HG03097 (cell line): ENCODE data around the gene ERCC2.

Experiments used
- ATAC-seq: cut with Tn5 transposase; IDR thresholded peaks from one replicate; pipeline ENCODE4 v1.9.1; 2021; ENCODE audit not compliant: unreplicated experiment, low FRiP score

The ERCC2 gene

DNA sequence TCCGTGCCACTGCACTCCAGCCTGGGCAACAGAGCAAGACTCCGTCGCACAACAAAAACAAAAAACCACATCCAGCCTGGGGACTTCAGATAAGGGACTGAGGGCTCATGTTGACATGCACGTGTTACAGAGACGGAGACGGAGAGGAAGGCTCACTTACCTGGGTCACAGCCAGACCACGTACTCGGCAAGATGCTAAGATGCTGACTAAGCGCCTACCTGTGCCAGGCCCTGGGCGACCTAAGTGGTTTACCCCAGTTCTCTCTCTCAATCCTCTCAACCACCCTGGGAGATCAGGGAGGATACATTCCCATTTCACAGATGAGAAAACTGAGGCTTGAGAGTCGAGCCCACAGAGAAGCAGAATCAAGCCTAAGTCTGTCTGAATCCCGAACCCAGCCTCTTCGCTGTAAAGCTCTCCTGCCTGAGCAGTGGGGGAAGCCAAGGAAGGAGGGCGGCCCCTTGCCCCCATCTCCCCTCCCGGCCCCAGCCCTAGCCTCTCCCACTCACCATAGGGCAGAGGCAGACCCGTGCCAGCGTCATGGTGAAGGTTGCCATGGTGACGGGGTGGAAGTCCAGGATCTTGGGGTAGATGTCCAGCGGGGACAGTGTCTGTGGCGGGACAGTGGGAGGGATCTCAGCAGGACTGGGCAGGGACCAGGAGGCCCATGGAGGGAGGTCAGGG is 13.5 kb downstream of the ERCC2 start:
- ATAC-seq, result no peak

DNA sequence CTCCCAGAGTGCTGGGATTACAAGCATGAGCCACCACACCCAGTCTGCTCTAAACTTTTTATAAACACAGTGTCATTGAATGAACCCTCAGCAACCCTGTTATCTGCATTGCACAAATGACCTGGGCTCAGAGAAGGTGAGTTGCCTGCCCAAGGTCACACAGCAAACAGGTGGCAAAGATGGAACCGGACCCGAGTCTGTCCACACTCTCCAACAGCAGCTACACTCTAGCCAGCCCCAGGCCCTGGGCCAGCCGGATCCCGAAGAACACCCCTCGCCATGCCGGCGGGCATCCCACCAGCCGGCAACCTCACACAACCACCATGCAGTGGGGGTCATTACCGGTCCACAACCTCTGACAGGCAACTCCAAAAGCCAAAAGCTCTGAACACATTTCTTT is 14.5 kb downstream of the ERCC2 start:
- ATAC-seq, result no peak

DNA sequence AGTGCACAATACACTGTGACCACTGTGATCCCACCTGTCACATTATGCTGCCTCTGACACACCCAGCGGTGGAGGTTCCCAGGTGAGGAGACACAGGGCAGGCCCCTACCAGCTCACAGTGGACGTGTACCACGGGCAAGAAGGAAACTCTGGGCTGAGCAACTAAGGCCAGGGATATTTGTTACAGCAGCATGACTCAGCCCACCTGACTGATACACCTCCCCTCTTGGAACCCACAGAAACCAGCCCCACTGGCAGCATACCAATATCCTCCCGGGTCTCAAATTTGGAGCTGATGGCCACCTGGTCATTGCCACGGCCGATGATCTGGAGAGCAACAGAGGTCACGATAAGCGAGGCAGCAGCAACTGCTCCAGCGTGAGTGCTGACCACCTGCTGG is 15.0 kb downstream of the ERCC2 start:
- no peak for ATAC-seq

DNA sequence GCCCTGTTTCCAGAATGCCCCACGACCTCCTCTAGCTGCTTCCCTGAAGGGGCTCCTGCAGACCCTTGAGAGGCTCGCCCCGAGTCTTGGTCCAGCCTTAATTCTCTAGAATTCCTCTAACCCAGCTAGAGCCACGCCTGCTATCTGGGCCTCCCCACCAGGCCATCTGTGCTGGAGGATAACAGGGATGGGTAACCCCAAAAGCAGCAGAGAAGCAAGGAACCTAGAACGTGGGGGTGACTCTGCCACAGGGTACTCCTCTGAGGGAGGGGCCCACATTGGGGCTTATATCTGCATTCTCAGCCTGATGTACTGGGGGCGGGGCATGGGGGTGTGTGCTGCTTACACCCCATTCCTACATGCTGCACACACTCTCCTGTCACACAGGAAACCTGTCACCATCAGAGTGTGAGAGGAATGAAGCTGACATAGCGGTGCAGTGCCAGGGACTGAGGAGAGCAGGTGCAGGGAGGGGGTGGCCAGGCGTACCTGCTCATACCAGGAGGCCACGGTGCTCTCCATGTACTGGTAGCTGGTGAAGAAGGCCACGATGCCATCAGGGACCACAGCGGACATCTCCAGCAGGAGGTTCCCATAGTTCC is 16.0 kb downstream of the ERCC2 start:
- no peak for ATAC-seq

DNA sequence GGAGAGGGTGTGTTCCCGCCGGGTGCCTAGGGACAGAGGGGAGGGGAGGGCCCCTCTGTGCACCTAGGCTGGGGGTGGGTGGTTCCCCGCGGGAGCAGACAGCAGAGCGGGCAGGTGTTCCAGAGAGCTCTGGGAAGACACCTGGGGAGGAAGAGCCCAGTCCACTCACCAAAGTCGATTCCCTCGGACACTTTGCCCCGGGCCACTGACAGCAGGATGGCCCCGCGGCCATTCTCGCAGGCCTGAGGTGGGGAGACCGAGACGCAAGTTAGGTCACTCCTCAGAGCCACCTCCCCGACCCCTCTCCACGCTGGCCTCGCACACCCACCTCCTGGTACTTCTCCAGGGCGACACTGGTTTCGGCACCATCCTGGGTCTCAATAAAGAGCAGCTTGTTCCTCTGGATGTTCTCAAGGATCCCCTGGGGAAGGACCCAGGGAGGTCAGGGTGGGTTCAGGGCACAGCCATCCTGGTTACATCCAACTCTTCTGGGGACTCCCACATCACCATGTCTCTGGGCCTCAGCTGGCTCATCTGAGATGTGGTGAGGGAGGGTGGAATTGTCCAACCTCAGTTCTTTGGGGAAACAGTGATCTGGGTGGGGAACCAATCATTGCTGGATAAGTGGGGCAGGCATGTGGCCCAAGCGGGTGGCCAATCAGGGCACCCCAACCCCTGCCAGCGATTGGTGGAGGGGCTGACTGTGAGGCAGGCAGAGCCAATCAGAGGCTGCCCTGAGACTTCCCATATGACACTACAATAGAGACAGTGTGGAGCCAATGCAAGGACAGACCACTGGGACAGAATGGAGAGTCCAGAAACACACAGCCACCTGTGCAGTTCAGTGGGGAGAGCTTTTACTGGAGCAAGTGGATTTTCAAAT is 17.2 kb downstream of the ERCC2 start:
- ATAC-seq, result no peak

DNA sequence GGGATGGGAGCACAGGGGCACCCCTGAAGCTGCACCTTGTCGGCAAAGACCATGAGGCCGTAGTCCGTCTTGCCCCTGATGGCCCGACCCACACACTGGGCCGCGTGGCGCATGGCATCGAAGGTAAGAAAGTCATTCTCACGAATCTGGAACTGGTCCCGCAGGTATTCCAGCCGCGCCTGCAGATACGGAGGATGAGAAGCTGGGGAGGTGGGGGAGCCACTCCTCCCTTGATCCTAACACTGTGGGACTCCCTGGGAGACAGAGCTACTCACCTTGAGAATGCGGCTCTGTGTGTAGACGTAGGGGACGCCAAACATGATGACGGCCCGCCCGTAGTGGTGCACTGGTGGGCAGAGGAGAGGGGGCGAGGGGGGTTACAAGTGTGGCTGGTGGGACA is 17.9 kb downstream of the ERCC2 start:
- no peak for ATAC-seq

DNA sequence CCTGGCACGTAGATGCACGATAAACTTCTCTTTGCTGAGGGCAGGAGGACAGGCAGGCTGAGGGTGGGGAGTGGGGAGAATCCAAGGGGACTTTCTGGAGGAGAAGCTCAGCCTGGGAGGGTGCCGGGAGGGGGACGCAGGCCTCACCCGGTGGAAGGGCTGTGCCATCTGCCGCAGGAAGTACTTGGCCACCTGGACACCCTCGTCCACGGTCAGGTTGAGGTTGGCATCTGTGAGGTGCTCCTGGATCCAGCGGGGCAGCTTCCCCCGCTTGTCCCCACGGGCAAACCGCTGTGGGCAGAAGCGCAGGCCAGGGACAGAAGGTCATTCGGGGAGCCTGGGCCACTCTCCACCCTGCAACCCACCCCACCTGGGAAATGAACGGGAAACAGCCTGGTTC is 18.3 kb downstream of the ERCC2 start:
- no peak for ATAC-seq

DNA sequence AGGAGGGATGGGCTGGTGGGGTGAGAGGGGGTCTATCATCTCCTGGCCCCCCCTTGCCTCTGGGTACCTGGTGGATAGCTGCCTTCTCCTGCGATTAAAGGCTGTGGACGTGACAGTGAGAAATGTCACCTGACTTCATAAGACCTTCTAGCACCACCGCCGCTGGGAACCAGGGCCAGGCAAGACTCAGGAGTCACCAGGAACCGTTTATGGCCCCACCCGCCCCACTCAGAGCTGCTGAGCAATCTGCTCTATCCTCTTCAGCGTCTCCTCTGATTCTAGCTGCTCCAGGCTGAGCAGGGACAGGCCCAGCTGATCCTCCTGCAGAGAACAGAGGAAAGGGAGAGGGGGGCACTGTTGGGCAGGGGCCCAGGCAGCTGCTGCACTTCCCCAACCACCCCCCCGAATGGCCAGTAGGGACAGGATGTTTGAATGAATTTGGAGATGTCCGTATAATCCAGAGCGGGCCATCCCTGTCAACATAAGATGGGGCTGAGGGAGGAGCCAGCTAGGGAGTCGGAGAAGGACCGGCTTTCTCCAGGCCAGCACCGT is 18.9 kb downstream of the ERCC2 start:
- ATAC-seq, result no peak

DNA sequence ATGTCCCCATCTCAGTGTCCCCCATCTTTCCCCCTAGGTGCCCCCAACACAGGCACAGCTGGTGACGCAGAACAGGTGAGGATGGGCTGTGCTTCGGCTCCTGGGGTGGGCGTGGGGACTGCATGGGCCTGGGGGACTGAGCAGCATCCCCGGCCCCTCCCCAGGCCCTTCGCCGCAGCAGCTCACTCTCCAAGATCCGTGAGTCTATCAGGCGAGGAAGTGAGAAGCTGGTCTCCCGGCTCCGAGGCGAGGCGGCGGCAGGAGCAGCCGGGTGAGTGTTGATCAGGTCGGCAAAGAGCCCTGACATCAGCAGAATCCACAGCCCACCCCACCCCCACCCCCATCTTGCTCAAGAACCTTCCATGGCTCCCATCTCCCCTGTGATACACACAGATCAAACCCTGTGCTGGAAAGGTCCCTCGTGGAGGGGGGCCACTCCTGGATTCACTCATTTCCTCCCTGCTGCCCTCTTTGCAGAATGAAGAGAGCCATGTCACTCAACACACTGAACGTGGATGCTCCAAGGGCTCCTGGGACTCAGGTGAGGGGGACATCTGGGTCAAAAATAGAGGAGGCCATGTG is 19.8 kb downstream of the ERCC2 start:
- ATAC-seq, result no peak

DNA sequence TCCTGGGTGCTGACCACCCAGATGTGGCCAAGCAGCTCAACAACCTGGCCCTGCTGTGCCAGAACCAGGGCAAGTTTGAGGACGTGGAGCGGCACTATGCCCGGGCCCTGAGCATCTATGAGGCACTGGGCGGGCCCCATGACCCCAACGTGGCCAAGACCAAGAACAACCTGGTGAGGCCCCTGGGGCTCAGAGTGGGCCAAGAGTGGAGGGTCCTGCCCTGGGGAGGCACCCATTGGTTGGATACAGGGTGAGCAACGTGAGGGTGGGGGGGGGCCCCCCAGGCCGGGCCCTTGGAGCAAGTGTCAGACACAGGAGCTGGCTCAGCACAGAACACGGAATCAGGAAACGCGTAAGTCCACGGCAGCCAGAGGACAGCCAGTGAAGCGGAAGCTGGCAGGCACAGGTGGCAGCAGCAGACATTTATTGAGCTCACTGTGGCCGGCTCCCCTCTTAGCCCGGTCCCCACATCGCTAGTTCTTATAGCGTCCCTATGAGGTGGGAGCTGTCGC is 20.9 kb downstream of the ERCC2 start:
- no peak for ATAC-seq

DNA sequence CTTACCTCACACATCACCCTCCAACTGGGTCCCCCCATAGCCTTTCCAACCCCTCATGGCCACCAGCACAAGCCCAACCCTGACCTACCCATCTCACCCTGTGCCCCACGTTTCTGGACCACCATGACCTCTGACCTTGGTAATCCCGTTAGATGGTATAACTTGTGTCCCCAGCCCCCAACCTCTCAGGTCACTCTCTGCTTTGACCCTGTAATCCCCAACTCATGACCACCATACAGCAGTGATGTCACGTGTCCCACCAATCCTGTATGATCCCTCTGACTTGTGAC is 21.3 kb downstream of the ERCC2 start:
- no peak for ATAC-seq

DNA sequence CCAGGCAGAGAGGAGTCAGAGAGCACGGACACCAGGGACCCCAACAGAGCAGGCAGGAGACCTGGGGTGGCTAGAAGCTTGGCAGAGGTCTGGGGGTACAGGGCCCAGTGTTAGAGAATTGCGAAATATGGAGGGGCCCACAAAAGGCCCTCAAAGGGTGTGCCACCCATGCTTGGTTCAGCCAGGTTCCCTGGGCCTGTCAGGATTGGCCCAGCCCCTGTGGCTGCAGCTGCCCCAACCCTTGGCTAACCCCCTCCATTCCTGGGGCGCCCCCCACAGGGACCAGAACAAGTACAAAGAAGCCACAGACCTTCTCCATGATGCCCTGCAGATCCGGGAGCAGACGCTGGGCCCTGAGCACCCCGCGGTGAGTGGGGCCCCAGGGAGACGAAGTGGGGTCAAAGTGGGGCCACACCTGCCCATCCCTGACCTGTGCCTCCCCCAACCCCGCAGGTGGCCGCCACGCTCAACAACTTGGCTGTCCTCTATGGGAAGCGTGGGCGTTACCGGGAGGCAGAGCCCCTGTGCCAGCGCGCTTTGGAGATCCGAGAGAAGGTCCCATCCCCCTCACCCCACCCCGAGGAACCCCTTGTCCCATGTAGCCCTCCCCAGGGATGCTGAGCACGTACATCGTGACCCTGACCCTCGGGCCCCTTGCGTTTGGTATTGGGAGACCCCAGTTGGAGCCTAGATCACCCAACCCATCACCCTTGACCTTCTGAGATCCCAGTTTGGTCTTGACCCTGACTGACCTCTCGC is 21.8 kb downstream of the ERCC2 start:
- no peak for ATAC-seq

DNA sequence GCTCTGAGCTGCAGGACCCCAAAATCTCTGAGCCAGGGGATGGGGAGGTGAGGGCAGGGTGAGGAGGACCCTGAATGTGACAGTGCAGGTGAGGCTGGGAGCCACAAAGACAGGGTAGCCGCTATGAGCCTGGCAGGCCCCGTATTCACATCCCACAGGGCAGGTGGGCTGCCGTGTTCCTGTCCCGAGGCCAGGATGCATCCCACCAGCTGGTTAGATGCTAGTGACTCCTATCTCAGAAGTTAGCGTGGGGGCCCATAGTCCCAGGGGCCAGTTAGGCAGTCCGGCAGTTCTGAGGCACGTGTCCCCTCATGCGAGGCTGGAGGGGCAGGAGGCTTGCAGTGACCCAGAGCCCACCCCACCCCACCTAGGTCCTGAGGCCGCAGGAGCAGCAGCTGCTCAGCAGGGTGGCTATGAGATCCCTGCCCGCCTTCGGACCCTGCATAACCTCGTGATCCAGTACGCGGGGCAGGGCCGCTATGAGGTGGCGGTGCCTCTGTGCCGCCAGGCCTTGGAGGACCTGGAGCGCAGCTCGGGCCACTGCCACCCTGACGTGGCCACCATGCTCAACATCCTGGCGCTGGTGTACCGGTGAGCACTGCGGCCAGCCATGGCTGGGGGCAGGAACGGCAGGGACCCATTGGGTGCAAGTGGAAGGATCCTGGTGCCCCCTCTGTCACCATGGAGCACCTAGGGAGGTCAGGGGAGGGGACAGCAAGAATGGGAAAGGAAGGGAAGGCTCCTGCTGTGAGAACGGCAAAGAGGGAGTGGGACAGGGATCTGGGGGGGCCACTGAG is 22.6 kb downstream of the ERCC2 start:
- ATAC-seq, result no peak

DNA sequence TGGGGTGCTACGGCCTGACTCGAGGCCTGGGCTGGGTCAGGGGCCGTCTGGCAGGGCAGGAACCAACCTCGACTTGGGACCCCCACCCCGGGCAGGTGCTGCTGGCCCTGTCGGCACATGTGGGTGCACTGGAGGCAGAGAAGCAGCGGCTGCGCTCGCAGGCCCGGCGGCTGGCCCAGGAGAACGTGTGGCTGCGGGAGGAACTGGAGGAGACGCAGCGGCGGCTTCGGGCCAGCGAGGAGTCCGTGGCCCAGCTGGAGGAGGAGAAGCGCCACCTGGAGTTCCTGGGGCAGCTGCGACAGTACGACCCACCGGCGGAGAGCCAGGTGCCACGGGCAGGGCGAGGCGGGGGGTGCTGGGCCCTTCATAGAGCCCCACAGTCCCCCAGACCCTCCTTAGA is 23.9 kb downstream of the ERCC2 start:
- ATAC-seq, result no peak

DNA sequence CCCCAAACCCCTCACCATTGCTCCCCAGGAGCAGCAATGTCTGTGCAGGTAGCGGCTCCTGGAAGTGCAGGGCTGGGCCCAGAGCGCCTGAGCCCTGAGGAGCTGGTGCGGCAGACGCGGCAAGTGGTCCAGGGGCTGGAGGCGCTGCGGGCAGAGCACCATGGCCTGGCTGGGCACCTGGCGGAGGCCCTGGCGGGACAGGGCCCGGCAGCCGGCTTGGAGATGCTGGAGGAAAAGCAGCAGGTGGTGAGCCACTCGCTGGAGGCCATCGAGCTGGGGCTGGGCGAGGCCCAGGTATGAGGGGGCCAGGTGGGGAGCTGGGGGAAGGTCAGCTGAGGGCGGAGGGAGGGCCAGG is 24.9 kb downstream of the ERCC2 start:
- ATAC-seq, result no peak

DNA sequence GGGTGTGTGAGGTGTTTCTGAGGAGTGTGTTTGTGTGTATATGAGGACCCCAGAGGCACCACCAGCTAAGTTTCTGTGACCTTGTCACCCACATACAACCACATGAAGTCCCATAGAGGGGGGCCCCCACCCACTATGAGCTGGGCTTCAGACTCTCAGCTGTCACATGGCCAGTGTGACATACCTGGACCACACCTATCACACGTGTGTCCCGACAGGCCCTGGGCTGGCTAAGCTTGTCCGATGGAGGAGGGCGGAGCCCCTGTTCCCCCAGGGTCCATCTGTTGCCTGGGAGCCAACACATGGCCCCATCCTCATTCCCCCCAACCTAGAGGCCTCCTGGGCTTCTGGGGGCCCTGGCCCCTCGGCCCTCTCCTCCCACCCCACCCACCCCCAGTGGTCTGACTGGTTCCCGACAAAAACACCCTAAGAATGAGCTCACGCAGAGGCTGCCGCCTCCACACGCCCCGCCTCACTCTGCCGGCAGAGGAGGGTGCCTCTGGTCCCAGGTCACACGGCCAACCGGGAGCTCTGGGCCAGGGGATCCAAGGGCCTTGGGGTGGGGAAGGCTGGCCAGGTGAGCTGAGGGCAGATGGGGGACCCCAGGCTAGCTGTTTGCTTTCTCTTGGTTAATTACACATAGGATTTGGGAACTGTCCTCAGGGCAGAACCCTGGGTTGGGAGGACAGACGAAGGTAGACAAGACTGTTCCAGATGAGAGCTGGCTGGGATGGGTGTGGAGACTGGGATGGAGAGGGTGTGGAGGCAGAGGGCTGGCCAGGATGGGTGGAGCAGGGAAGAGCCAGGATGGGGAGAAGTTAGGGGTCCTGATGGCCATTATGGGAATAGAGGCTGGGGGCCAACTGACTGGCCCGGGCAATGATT is 25.5 kb downstream of the ERCC2 start:
- no peak for ATAC-seq

DNA sequence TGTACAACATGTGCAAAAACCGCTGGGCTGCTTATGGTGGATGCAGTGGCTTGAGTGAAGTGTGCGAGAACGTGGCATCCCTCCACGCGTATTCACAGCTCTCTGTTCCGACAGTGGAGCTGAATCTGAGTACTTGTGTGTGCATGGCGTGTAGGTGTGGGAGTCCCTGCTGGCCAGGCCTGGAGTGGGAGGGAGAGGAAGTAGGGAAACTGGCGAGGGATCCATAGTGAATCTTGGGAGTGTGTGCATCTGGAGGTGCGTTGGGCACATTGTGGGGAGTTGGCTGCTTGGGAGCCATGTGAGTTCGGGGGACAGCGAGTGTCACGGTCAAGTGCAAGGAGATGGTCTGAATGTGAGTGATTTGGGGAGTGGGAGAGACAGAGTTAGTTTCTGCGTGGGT is 27.5 kb downstream of the ERCC2 start:
- no peak for ATAC-seq

DNA sequence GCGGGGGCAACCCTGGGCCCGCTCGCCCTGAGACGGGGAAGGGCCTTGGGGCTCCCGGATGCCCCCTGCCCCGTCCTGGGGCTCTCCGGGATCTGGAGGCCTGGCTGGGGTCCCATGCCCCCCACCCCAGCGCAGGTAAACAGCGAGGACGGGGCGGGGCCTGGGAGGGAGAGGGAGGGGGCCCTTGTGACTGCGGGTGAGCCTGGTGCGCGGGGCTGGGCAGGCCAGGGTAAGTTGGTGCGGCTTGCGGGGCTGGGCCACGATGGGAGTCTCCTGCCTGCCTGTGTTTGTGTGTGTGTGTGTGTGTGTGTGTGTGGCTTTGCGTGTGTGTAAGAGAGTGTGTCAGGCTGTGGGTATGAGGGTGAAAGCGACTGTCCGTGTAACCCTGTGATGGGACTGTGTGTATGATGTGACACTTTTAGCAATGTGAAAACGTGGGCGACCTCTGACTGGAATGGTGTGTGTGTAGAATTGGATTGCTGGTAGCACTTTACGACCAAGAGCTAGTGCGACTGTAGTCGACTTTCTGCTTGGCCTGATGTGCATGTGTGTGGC is 29.4 kb downstream of the ERCC2 start:
- no peak for ATAC-seq
